Liver (tissue), 9 donors: Measurements from ENCODE around the gene RAET1G. TPM values are rescaled to one million over a fixed set of nuclear protein-coding genes. Genes with fewer than 3 reads are reported as not detected.
A peak's percentile ranks its signal among the peaks of the same experiment; 100 is the strongest.
"Not testable (repeated sequence)": the region's sequence is repeated elsewhere in the genome, so short reads cannot be mapped to it uniquely, and the experiment has no call there.

Experiments used
- DNase-seq: peaks from one replicate; pipeline ENCODE4 v3.0.0-alpha.2; 2017; ENCODE audit warnings: low spot score
- H3K27ac ChIP-seq, 2 donors: one replicate each; pipeline ENCODE4 v1.7.0; 2013; ENCODE audit warnings: inconsistent platforms in 2 of 2, low read length in 2 of 2, control low read depth in 1 of 2, low read depth in 1 of 2, mild to moderate bottlenecking in 1 of 2
- H3K27me3 ChIP-seq, 4 donors: one replicate each; pipeline versions ENCODE4 v1.6.1 to v1.7.0; 2013; ENCODE audit warnings: low read length in 3 of 4, inconsistent platforms in 1 of 4, mild to moderate bottlenecking in 1 of 4, moderate library complexity in 1 of 4; ENCODE audit not compliant: control insufficient read depth in 4 of 4, insufficient read depth in 4 of 4
- H3K36me3 ChIP-seq, 4 donors: one replicate each; pipeline versions ENCODE4 v1.6.1 to v1.7.0; 2013; ENCODE audit warnings: low read length in 3 of 4, mild to moderate bottlenecking in 3 of 4, low read depth in 1 of 4, moderate library complexity in 1 of 4; ENCODE audit not compliant: control insufficient read depth in 4 of 4, insufficient read depth in 3 of 4
- H3K4me1 ChIP-seq, 4 donors: one replicate each; pipeline versions ENCODE4 v1.6.1 to v1.7.0; 2013; ENCODE audit warnings: low read length in 3 of 4, mild to moderate bottlenecking in 3 of 4, moderate library complexity in 1 of 4; ENCODE audit not compliant: control insufficient read depth in 4 of 4, insufficient read depth in 4 of 4
- H3K4me3 ChIP-seq, 3 donors: one replicate each; pipeline versions ENCODE4 v1.6.1 to v1.7.0; 2013; ENCODE audit warnings: low read length in 3 of 3, control low read depth in 1 of 3, low read depth in 1 of 3, mild to moderate bottlenecking in 1 of 3
- H3K9ac ChIP-seq, 2 donors: one replicate each; pipeline ENCODE4 v1.7.0; 2013; ENCODE audit warnings: low read length in 2 of 2, mild to moderate bottlenecking in 2 of 2, moderate library complexity in 2 of 2, control low read depth in 1 of 2, low read depth in 1 of 2
- H3K9me3 ChIP-seq, 4 donors: one replicate each; pipeline versions ENCODE4 v1.6.1 to v1.7.0; 2013; ENCODE audit warnings: low read length in 3 of 4; ENCODE audit not compliant: control insufficient read depth in 4 of 4
- ATF3 ChIP-seq: IDR thresholded peaks from 2 replicates; pipeline ENCODE4 v1.6.1; 2016; ENCODE audit warnings: antibody characterized with exemption
- CTCF ChIP-seq: fragments of 150-350 bp; IDR thresholded peaks from 2 replicates; pipeline ENCODE4 v1.5.1; 2017; ENCODE audit warnings: improper control_type of control experiment, low read depth, low read length; ENCODE audit not compliant: missing input control
- EGR1 ChIP-seq, 2 donors: IDR thresholded peaks; 2 replicates each; pipeline ENCODE4 v1.6.1; 2016 to 2018; ENCODE audit warnings: antibody characterized with exemption in 2 of 2, low read depth in 2 of 2
- FOXA1 ChIP-seq: IDR thresholded peaks from 2 replicates; pipeline ENCODE4 v1.6.1; 2016; ENCODE audit warnings: antibody characterized with exemption
- FOXA2 ChIP-seq: IDR thresholded peaks from 2 replicates; pipeline ENCODE4 v1.6.1; 2016; ENCODE audit warnings: antibody characterized with exemption
- GABPA ChIP-seq, 2 donors: IDR thresholded peaks in 1 of 2; conservative IDR thresholded peaks in 1 of 2; 2 replicates each; pipeline ENCODE4 v1.6.1; 2016; ENCODE audit warnings: antibody characterized with exemption in 2 of 2, mild to moderate bottlenecking in 1 of 2, moderate library complexity in 1 of 2
- HNF4A ChIP-seq, 2 donors: conservative IDR thresholded peaks; 2 replicates each; pipeline ENCODE4 v1.6.1; 2016; ENCODE audit warnings: antibody characterized with exemption in 2 of 2, mild to moderate bottlenecking in 2 of 2
- HNF4G ChIP-seq: IDR thresholded peaks from 2 replicates; pipeline ENCODE4 v1.6.1; 2016; ENCODE audit warnings: antibody characterized with exemption
- JUND ChIP-seq, 2 donors: IDR thresholded peaks; 2 replicates each; pipeline ENCODE4 v1.6.1; 2016; ENCODE audit warnings: antibody characterized with exemption in 2 of 2
- MAX ChIP-seq: IDR thresholded peaks from 2 replicates; pipeline ENCODE4 v1.6.1; 2016; ENCODE audit warnings: antibody characterized with exemption
- NR2F2 ChIP-seq: IDR thresholded peaks from 2 replicates; pipeline ENCODE4 v1.6.1; 2016; ENCODE audit warnings: antibody characterized with exemption
- RAD21 ChIP-seq, 2 donors: IDR thresholded peaks; 2 replicates each; pipeline ENCODE4 v1.6.1; 2016; ENCODE audit warnings: antibody characterized with exemption in 2 of 2, mild to moderate bottlenecking in 2 of 2
- REST ChIP-seq: IDR thresholded peaks from 2 replicates; pipeline ENCODE4 v1.6.1; 2016; ENCODE audit warnings: antibody characterized with exemption, mild to moderate bottlenecking
- RXRA ChIP-seq, 2 donors: IDR thresholded peaks; 2 replicates each; pipeline ENCODE4 v1.6.1; 2017 to 2018; ENCODE audit warnings: antibody characterized with exemption in 2 of 2, mild to moderate bottlenecking in 1 of 2
- SP1 ChIP-seq: IDR thresholded peaks from 2 replicates; pipeline ENCODE4 v1.6.1; 2018; ENCODE audit warnings: antibody characterized with exemption, mild to moderate bottlenecking
- TAF1 ChIP-seq: conservative IDR thresholded peaks from 2 replicates; pipeline ENCODE4 v1.6.1; 2016; ENCODE audit warnings: antibody characterized with exemption, mild to moderate bottlenecking
- YY1 ChIP-seq: IDR thresholded peaks from 2 replicates; pipeline ENCODE4 v1.6.1; 2016; ENCODE audit warnings: antibody characterized with exemption, mild to moderate bottlenecking
- ZBTB33 ChIP-seq: IDR thresholded peaks from 2 replicates; pipeline ENCODE4 v1.6.1; 2016; ENCODE audit warnings: antibody characterized with exemption
- WGBS: extraction: QIAGEN DNeasy Blood & Tissue Kit; methylation state at CpG from one replicate; pipeline ENCODE4 v1.1.7; 2013; 5-methylcytosine and 5-hydroxymethylcytosine counted together
- polyA plus RNA-seq, 2 donors: library from polyadenylated mRNA; stranded (reverse) in 1 of 2; unstranded in 1 of 2; fragments of 200-250 nt in 1 of 2; fragments of >200 nt in 1 of 2; fragmentation: Nextera tagmentation in 1 of 2; extraction: Ambion mirVana in 1 of 2; gene quantifications; one replicate each; pipeline versions ENCODE4 v1.2.1 to v1.2.3, GENCODE V29; 2013 to 2015
- total RNA-seq, 2 donors: library from RNA; depleted of rRNA; stranded (reverse); fragments of >200 nt; gene quantifications; one replicate each; pipeline ENCODE4 v1.2.3, GENCODE V29; 2014
- donor health status: healthy.
- donor health status: healthy.
- donor health status: healthy.
- donor health status: healthy.
- donor health status: healthy.

Gene RAET1G
- total and polyA plus RNA-seq, 4 donors, result not detected

- Histone ChIP-seq H3K9ac (no peak overlapping the region), H3K4me1 (peaks cover 9 to 27% (median 14%) of the 10 kb centered on the region in 4 donors), H3K27ac (no peak overlapping the region), H3K36me3 (no peaks in the 10 kb centered on the region), H3K4me3 (peak overlapping the region in 2 of 3 donors; percentile 54 to 57), H3K27me3 (peaks cover 0 to 27% (median 14%) of the 10 kb centered on the region in 4 donors), H3K9me3 (no peaks in the 10 kb centered on the region)
- no peak for TF ChIP-seq HNF4A (conservative IDR thresholded peaks at IDR 0.05)
- no peak for TF ChIP-seq REST
- no peak for TF ChIP-seq EGR1 (IDR thresholded peaks at IDR 0.05; ENCODE audit: low read depth in 2 of 2)
- TF ChIP-seq HNF4G, result no peak
- no peak for TF ChIP-seq ATF3
- TF ChIP-seq FOXA1, result no peak
- TF ChIP-seq TAF1, result no peak
- no peak for TF ChIP-seq CTCF
- TF ChIP-seq SP1, result no peak
- no peak for TF ChIP-seq FOXA2
- TF ChIP-seq JUND (IDR thresholded peaks at IDR 0.05), result no peak
- TF ChIP-seq RXRA (IDR thresholded peaks at IDR 0.05), result no peak
- no peak for TF ChIP-seq RAD21 (IDR thresholded peaks at IDR 0.05)
- no peak for TF ChIP-seq ZBTB33
- no peak for TF ChIP-seq YY1
- no peak for TF ChIP-seq GABPA (IDR thresholded peaks at IDR 0.05 in 1 of 2, conservative IDR thresholded peaks at IDR 0.05 in 1 of 2)
- no peak for TF ChIP-seq NR2F2
- TF ChIP-seq MAX, result no peak
- no peak for DNase-seq
- WGBS, result 1% methylated on average over 58 of the region's 58 CpGs
Measured at GRCh38 chr6:149938571-149939355, 15.8 kb upstream of the RAET1G start.

GRCh38 chr6:149938013-149938570 is 15.2 kb upstream of the RAET1G start:
- 3% methylated on average over 15 of the region's 20 CpGs for WGBS

More at GRCh38 chr6:149938013-149938570, 15.2 kb upstream of the RAET1G start:
- not testable (repeated sequence) for H3K36me3 ChIP-seq, H3K27ac ChIP-seq, DNase-seq, H3K9me3 ChIP-seq, H3K9ac ChIP-seq
- Histone ChIP-seq H3K27me3 (peaks cover 0 to 27% (median 16%) of the 10 kb centered on the region in 4 donors), H3K4me3 (peak overlapping the region in 1 of 3 donors; percentile 57), H3K4me1 (peaks cover 9 to 27% (median 14%) of the 10 kb centered on the region in 4 donors)
